Measurements from ENCODE around the gene ADD3. TPM values are rescaled to one million over a fixed set of nuclear protein-coding genes. Genes with fewer than 3 reads are reported as not detected.
"Not testable (repeated sequence)": the region's sequence is repeated elsewhere in the genome, so short reads cannot be mapped to it uniquely, and the experiment has no call there.

The ADD3 gene
- total and polyA plus RNA-seq, 8 donors, result 31.9 to 83.3 (median 47.2) TPM

- Histone ChIP-seq H3K36me3 (no peaks in the 10 kb centered on the region), H3K27ac (no peak overlapping the region), H3K4me3 (no peak overlapping the region), H3K27me3 (no peaks in the 10 kb centered on the region), H3K4me1 (peaks cover 23 to 33% (median 25%) of the 10 kb centered on the region in 3 donors), H3K9me3 (no peaks in the 10 kb centered on the region)
- 50 to 61% methylated on average over 2 of the region's 2 CpGs for WGBS, 2 donors
- intact Hi-C loops (cut with DNase I), result no loop called here
- FAIRE-seq (no peak), ATAC-seq (peak in 2 of 4 donors; percentile 17 to 68), DNase-seq (no peak)
- TF ChIP-seq CTCF (IDR thresholded peaks at IDR 0.05), result no peak
Observed at GRCh38 chr10:110045772-110046171, 38.0 kb downstream of the ADD3 start.

GRCh38 chr10:110048145-110048544, 40.4 kb downstream of the ADD3 start:
- DNase-seq; ATAC-seq; H3K27me3 ChIP-seq; H3K36me3 ChIP-seq; H3K4me3 ChIP-seq; H3K9me3 ChIP-seq; FAIRE-seq; H3K27ac ChIP-seq; intact Hi-C loops (cut with DNase I): not testable (repeated sequence)
- H3K4me1 ChIP-seq, result peaks cover 6 to 11% (median 10%) of the 10 kb centered on the region in 3 donors
- 97 to 100% methylated on average over 2 of the region's 2 CpGs for WGBS, 2 donors

- H3K9me3 ChIP-seq, result no peaks in the 10 kb centered on the region
- WGBS, 2 donors, result 98 to 100% methylated on average over 1 of the region's 1 CpG
- no peak for FAIRE-seq
- TF ChIP-seq CTCF (IDR thresholded peaks at IDR 0.05), result no peak
- H3K27ac ChIP-seq, result no peak overlapping the region
- no peak for DNase-seq
- ATAC-seq, result no peak
- intact Hi-C loops (cut with DNase I), result no loop called here
- no peak overlapping the region for H3K4me3 ChIP-seq
- H3K27me3 ChIP-seq, result no peaks in the 10 kb centered on the region
- H3K4me1 ChIP-seq, result peaks cover 0 to 9% (median 5%) of the 10 kb centered on the region in 3 donors
- H3K36me3 ChIP-seq, result no peaks in the 10 kb centered on the region
Observed at GRCh38 chr10:110048781-110049180, 41.0 kb downstream of the ADD3 start.

- FAIRE-seq; H3K9me3 ChIP-seq; H3K27me3 ChIP-seq; ATAC-seq; H3K27ac ChIP-seq; H3K4me1 ChIP-seq; H3K4me3 ChIP-seq; DNase-seq; H3K36me3 ChIP-seq; intact Hi-C loops (cut with DNase I): not testable (repeated sequence)
- 93 to 95% methylated on average over 7 of the region's 7 CpGs for WGBS, 2 donors
Observed at GRCh38 chr10:110049889-110050591, 42.3 kb downstream of the ADD3 start.

GRCh38 chr10:110051487-110051886, 43.7 kb downstream of the ADD3 start:
- no peak for ATAC-seq
- intact Hi-C loops (cut with DNase I), result no loop called here
- TF ChIP-seq CTCF (IDR thresholded peaks at IDR 0.05), result no peak

DNA sequence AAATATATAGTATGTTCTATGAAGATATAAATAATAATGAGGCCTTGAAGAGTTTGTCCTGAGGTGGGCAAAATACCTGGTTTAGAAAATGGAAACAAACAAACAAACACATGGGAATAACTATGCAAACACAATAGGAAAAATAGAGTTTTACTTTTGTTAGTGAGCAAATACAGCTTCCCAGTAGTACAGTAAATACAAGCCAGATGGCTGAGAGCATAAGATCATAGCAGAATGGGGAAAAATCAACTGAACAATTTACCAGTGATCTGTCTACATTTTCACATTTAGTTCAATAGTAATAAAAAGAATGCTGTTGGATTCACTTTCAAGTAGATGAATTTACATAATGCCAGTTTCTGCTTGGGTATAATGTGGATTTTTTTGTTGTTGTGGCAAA, 45.1 kb downstream of the ADD3 start:
- Histone ChIP-seq H3K27me3 (no peaks in the 10 kb centered on the region), H3K9me3 (no peaks in the 10 kb centered on the region), H3K4me1 (peaks cover 8 to 20% (median 18%) of the 10 kb centered on the region in 3 donors), H3K27ac (no peak overlapping the region), H3K4me3 (no peak overlapping the region), H3K36me3 (no peaks in the 10 kb centered on the region)
- FAIRE-seq (no peak), ATAC-seq (peak in 3 of 4 donors; percentile 44 to 63 (median 60)), DNase-seq (no peak)
- intact Hi-C loops (cut with DNase I), result no loop called here
- no peak for TF ChIP-seq CTCF (IDR thresholded peaks at IDR 0.05)

More at GRCh38 chr10:110051487-110051886, 43.7 kb downstream of the ADD3 start:
- Histone ChIP-seq H3K4me1 (peaks cover 5 to 14% (median 13%) of the 10 kb centered on the region in 3 donors), H3K36me3 (no peaks in the 10 kb centered on the region), H3K27me3 (no peaks in the 10 kb centered on the region), H3K9me3 (no peaks in the 10 kb centered on the region), H3K4me3 (no peak overlapping the region), H3K27ac (no peak overlapping the region)
- DNase-seq, result no peak
- no peak for FAIRE-seq
- 88 to 91% methylated on average over 2 of the region's 2 CpGs for WGBS, 2 donors

All from pancreas (tissue), 10 donors.